SK-N-SH (cell line): ENCODE measurements around the gene GLIPR1L2. TPM values are rescaled to one million over a fixed set of nuclear protein-coding genes. Genes with fewer than 3 reads are reported as not detected.

ENCODE experiments used
- CTCF ChIA-PET: fragments of 300-600, 350-600 bp; formaldehyde crosslinking; extraction: SDS; loops from one replicate; lab custom pipeline; 2021; lab: Yijun Ruan, JAX
- POLR2A ChIA-PET: fragments of 350-600 bp; sonication (Branson Sonifier 250); formaldehyde crosslinking; extraction: SDS; loops from one replicate; lab custom pipeline; 2020; ENCODE audit warnings: antibody characterized with exemption, inconsistent platforms; lab: Yijun Ruan, JAX
- DNase-seq: peaks from one replicate; pipeline ENCODE4 v3.0.0; 2012
- H2AFZ ChIP-seq: fragments of 200-600 bp; sonication (generic); 2 replicates; pipeline ENCODE4 v1.8.1; 2016; ENCODE audit warnings: antibody characterized with exemption, mild to moderate bottlenecking, low read depth
- H3F3A ChIP-seq: fragments of 200-600 bp; sonication (generic); replicated peaks from 2 replicates; pipeline ENCODE3; 2016; ENCODE audit warnings: antibody characterized with exemption, mild to moderate bottlenecking; ENCODE audit not compliant: insufficient read depth
- H3K27ac ChIP-seq, 2 experiments: fragments of 200-500 bp in 1 of 2; fragments of 200-600 bp in 1 of 2; sonication (Bioruptor generic) in 1 of 2; sonication (generic), shearing (Covaris generic) in 1 of 2; 2 replicates each; pipeline versions ENCODE4 v1.5.1 to v1.6.1; 2014 to 2016; ENCODE audit warnings: low read depth in 2 of 2, inconsistent platforms in 1 of 2, low read length in 1 of 2, mild to moderate bottlenecking in 1 of 2, mixed read lengths in 1 of 2
- H3K27me3 ChIP-seq: fragments of 200-600 bp; sonication (generic), shearing (Covaris generic); 2 replicates; pipeline ENCODE4 v1.6.1; 2016; ENCODE audit warnings: mixed run types; ENCODE audit not compliant: insufficient read depth
- H3K36me3 ChIP-seq, 2 experiments: fragments of 200-500 bp in 1 of 2; fragments of 200-600 bp in 1 of 2; sonication (Bioruptor generic) in 1 of 2; sonication (generic) in 1 of 2; replicated peaks in 1 of 2; 2 replicates each; pipeline versions ENCODE3 to v1.5.1; 2014 to 2016; ENCODE audit warnings: low read length in 1 of 2, mild to moderate bottlenecking in 1 of 2; ENCODE audit not compliant: insufficient read depth in 2 of 2, control insufficient read depth in 1 of 2
- H3K4me1 ChIP-seq, 2 experiments: fragments of 200-500 bp in 1 of 2; fragments of 200-600 bp in 1 of 2; sonication (Bioruptor generic) in 1 of 2; sonication (generic), shearing (Covaris generic) in 1 of 2; 2 replicates each; pipeline versions ENCODE4 v1.5.1 to v1.6.1; 2014 to 2016; ENCODE audit warnings: low read depth in 1 of 2, low read length in 1 of 2, mixed run types in 1 of 2; ENCODE audit not compliant: insufficient read depth in 2 of 2, control insufficient read depth in 1 of 2
- H3K4me2 ChIP-seq: fragments of 200-600 bp; sonication (generic), shearing (Covaris generic); 2 replicates; pipeline ENCODE4 v1.6.1; 2017; ENCODE audit warnings: mixed run types
- H3K4me3 ChIP-seq, 2 experiments: fragments of 200-500 bp in 1 of 2; fragments of 200-600 bp in 1 of 2; sonication (Bioruptor generic) in 1 of 2; sonication (generic), shearing (Covaris generic) in 1 of 2; 2 replicates each; pipeline versions ENCODE4 v1.5.1 to v1.8.1; 2014 to 2016; ENCODE audit warnings: low read depth in 2 of 2, inconsistent platforms in 1 of 2, low read length in 1 of 2, mild to moderate bottlenecking in 1 of 2, mixed read lengths in 1 of 2, moderate library complexity in 1 of 2
- H3K79me2 ChIP-seq: fragments of 200-600 bp; sonication (generic); 2 replicates; pipeline ENCODE4 v1.8.1; 2017; ENCODE audit warnings: mild to moderate bottlenecking; ENCODE audit not compliant: insufficient read depth
- H3K9ac ChIP-seq: fragments of 200-600 bp; sonication (generic); 2 replicates; pipeline ENCODE4 v1.6.1; 2017; ENCODE audit warnings: mixed run types
- H3K9me2 ChIP-seq: fragments of 200-600 bp; sonication (generic); 2 replicates; pipeline ENCODE4 v1.6.1; 2017; ENCODE audit warnings: mixed run types
- H3K9me3 ChIP-seq: fragments of 200-600 bp; sonication (generic); 2 replicates; pipeline ENCODE4 v1.6.1; 2017; ENCODE audit warnings: mixed run types, mild to moderate bottlenecking, moderate library complexity
- H4K20me1 ChIP-seq: fragments of 200-600 bp; sonication (generic); 2 replicates; pipeline ENCODE4 v1.6.1; 2017; ENCODE audit warnings: mild to moderate bottlenecking, mixed run types; ENCODE audit not compliant: insufficient read depth
- CTCF ChIP-seq: fragments of 200-600 bp; sonication (generic); IDR thresholded peaks from 2 replicates; pipeline ENCODE4 v1.6.1; 2017; ENCODE audit warnings: antibody characterized with exemption, mild to moderate bottlenecking, moderate library complexity
- ELF1 ChIP-seq: IDR thresholded peaks from 2 replicates; pipeline ENCODE4 v1.4.0; 2012
- EP300 ChIP-seq, 2 experiments: IDR thresholded peaks; 2 replicates each; pipeline versions ENCODE4 v1.4.0 to v1.6.1; 2012; ENCODE audit warnings: borderline replicate concordance in 1 of 2, low read depth in 1 of 2, low read length in 1 of 2
- FOSL2 ChIP-seq: IDR thresholded peaks from 2 replicates; pipeline ENCODE4 v1.4.0; 2012; ENCODE audit warnings: low read depth, mild to moderate bottlenecking, moderate library complexity, borderline replicate concordance
- FOXM1 ChIP-seq: IDR thresholded peaks from 2 replicates; pipeline ENCODE4 v1.4.0; 2012; ENCODE audit warnings: low read depth, mild to moderate bottlenecking
- GABPA ChIP-seq: IDR thresholded peaks from 2 replicates; pipeline ENCODE4 v1.4.0; 2012; ENCODE audit warnings: low read depth, mild to moderate bottlenecking
- GATA2 ChIP-seq: sonication (generic); formaldehyde crosslinking; IDR thresholded peaks from 2 replicates; pipeline ENCODE4 v1.5.0; 2020; ENCODE audit warnings: mild to moderate bottlenecking, missing genetic modification reagents
- JUND ChIP-seq: IDR thresholded peaks from 2 replicates; pipeline ENCODE4 v1.4.0; 2012
- MEF2A ChIP-seq: IDR thresholded peaks from 2 replicates; pipeline ENCODE4 v1.4.0; 2012; ENCODE audit warnings: low read depth, borderline replicate concordance
- RAD21 ChIP-seq: IDR thresholded peaks from 2 replicates; pipeline ENCODE4 v1.6.1; 2012; ENCODE audit warnings: mild to moderate bottlenecking, low read length
- TAF1 ChIP-seq: IDR thresholded peaks from 2 replicates; pipeline ENCODE4 v1.6.1; 2012; ENCODE audit warnings: low read depth, mild to moderate bottlenecking, low read length, moderate library complexity, borderline replicate concordance
- TEAD4 ChIP-seq: IDR thresholded peaks from 2 replicates; pipeline ENCODE4 v1.4.0; 2012; ENCODE audit warnings: mild to moderate bottlenecking, borderline replicate concordance; ENCODE audit not compliant: insufficient read depth
- USF2 ChIP-seq: fragments of 150-350 bp; IDR thresholded peaks from 2 replicates; pipeline ENCODE4 v1.6.1; 2017; ENCODE audit warnings: antibody characterized with exemption, low read length, low read depth, borderline replicate concordance
- YY1 ChIP-seq: IDR thresholded peaks from 2 replicates; pipeline ENCODE4 v1.4.0; 2012; ENCODE audit warnings: low read depth, mild to moderate bottlenecking
- WGBS: methylation state at CpG from one replicate; pipeline ENCODE4 v1.1.6; 2017; ENCODE audit warnings: low lambda C conversion rate; 5-methylcytosine and 5-hydroxymethylcytosine counted together
- polyA plus RNA-seq, 3 experiments: library from polyadenylated mRNA; depleted of rRNA; stranded (reverse); fragments of >200 nt; gene quantifications; 2 replicates each; pipeline ENCODE4 v1.2.3, GENCODE V29; 2012

Gene GLIPR1L2
- polyA plus RNA-seq, 1 of the 3 experiments (the other 2 are of a cell fraction) = 0.13 TPM

DNA sequence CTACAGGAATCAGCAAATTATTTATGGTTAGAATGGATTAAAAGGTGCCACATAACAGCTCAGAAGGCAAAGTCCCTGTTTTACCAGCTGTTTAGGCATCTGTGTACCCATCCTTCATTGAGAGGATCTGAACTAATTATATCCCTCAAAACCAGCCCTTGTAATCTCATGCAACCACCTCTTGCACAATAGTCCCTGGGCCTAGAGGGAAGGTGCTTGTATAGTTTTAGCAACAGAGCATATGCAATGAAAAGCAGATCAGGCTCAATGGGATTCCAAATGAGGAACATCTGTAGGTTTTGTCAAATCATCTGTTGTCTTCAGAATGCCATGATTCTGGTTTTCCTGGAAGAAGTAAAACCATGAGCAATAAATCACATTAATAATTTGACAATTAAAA, 26.0 kb upstream of the GLIPR1L2 start (continued):
- TF ChIP-seq RAD21 (no peak), GABPA (no peak)

DNA sequence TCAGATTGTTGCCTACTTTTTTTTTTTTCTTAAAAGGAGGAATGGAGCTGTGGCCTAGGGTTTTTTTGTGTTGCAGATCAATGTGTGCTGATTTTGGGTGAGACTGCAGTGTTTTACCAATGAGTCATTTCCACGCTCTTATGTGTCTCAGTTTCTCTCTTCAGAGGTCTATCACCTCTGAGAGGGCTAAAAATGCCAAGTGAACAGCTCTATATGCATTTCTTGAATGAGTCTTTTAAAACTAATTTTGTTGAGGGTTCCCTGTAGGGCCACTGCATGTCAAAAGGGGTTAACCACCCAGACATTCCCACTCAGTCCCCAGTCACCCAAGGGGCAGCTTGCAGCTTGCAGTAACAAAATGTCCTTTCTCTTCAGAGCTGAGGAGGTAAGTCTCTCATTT, 24.3 kb upstream of the GLIPR1L2 start:
- H3K9me2 ChIP-seq = no peaks in the 10 kb centered on the region
- H2AFZ ChIP-seq = peak overlapping the region; percentile 56
- H3K36me3 ChIP-seq = peaks cover 0 to 12% of the 10 kb centered on the region in 2 experiments
- no peak overlapping the region for H3K9ac ChIP-seq
- H3K27me3 ChIP-seq = no peaks in the 10 kb centered on the region
- peak overlapping the region; percentile 26; the same call in 1 of the 2 replicates for H3K4me2 ChIP-seq
- ChIA-PET CTCF (interaction anchor here (0.6 to 1.5 kb wide), 2 partner anchors 20 to 24 kb away, joined by 3 to 5 read pairs; partner anchors contain the start of gene GLIPR1L2), POLR2A (no interaction called here)
- peaks cover 0 to 10% of the 10 kb centered on the region in 2 experiments; a peak in 1 of 4 replicates for H3K4me1 ChIP-seq
- H3K4me3 ChIP-seq = no peak overlapping the region
- H4K20me1 ChIP-seq = no peaks in the 10 kb centered on the region
- no peak for DNase-seq
- TF ChIP-seq GATA2 (CRISPR knock-in tag) (no peak), JUND (0 out of 2 replicates have a peak, but pooled peaks have one; percentile 14)
- H3F3A ChIP-seq = peaks cover 4% of the 10 kb centered on the region
- H3K27ac ChIP-seq = no peak overlapping the region
- no peaks in the 10 kb centered on the region; the same call in 1 of the 2 replicates for H3K79me2 ChIP-seq
- H3K9me3 ChIP-seq = no peaks in the 10 kb centered on the region
- WGBS = 100% methylated on average over 1 of the region's 1 CpG

DNA sequence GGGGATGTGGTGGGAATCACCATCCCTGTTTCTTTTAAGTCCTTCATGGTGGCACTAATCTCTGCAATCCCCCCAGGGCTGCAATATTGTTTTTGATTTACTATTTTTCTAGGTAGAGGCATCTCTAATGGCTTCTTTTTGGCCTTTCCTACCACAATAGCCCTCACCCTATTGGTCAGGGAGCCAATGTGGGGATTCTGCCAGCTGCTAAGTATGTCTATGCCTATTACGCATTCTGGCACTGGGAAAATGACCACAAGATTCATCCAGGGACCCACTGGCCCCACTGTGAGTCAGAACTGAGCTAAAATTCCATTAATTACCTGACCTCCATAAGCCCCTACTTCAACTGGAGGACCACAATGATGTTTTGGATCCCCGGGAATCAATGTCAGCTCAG, 15.9 kb upstream of the GLIPR1L2 start:
- H3K27ac ChIP-seq = no peak overlapping the region
- H4K20me1 ChIP-seq = no peaks in the 10 kb centered on the region
- H3K4me2 ChIP-seq = no peak overlapping the region
- no peaks in the 10 kb centered on the region for H3K9me2 ChIP-seq
- 100% methylated on average over 2 of the region's 2 CpGs for WGBS
- H3K9me3 ChIP-seq = no peaks in the 10 kb centered on the region
- POLR2A ChIA-PET = no interaction called here
- no peak overlapping the region for H3K4me3 ChIP-seq
- H3F3A ChIP-seq = no peaks in the 10 kb centered on the region
- H3K27me3 ChIP-seq = no peaks in the 10 kb centered on the region
- peaks cover 0 to 8% of the 10 kb centered on the region in 2 experiments for H3K36me3 ChIP-seq
- H3K79me2 ChIP-seq = no peaks in the 10 kb centered on the region
- TF ChIP-seq USF2 (no peak), TEAD4 (no peak), CTCF (no peak), MEF2A (no peak), YY1 (no peak), ELF1 (no peak), FOSL2 (no peak), EP300 (IDR thresholded peaks at IDR 0.05; ENCODE audit: borderline replicate concordance in 1 of 2, low read depth in 1 of 2, low read length in 1 of 2) (no peak), FOXM1 (no peak), TAF1 (no peak)
- H3K9ac ChIP-seq = no peak overlapping the region
- DNase-seq = no peak
- no peak overlapping the region for H2AFZ ChIP-seq
- no peaks in the 10 kb centered on the region; a peak in 1 of 4 replicates for H3K4me1 ChIP-seq
- CTCF ChIA-PET = no interaction called here
